Upper lobe of left lung (tissue), 4 donors: ENCODE measurements around the gene PATJ.

Experiments
- CTCF ChIP-seq, 6 experiments: fragments of 450-650 bp in 4 of 6; fragments of 200-600 bp in 2 of 6; sonication (generic) in 2 of 6; IDR thresholded peaks; one replicate each; pipeline ENCODE4 v1.5.1; 2016 to 2019; ENCODE audit warnings: antibody characterized with exemption in 6 of 6
- EP300 ChIP-seq, 4 donors: sonication (generic); formaldehyde crosslinking; IDR thresholded peaks; one replicate each; pipeline ENCODE4 v1.5.1; 2017; ENCODE audit warnings: antibody characterized with exemption in 4 of 4, control low read depth in 2 of 4
- POLR2A ChIP-seq, 4 donors: fragments of 450-650 bp; IDR thresholded peaks; one replicate each; pipeline ENCODE4 v1.5.1; 2016 to 2017; ENCODE audit warnings: antibody characterized with exemption in 4 of 4, mild to moderate bottlenecking in 2 of 4
- POLR2AphosphoS5 ChIP-seq, 2 donors: sonication (generic); formaldehyde crosslinking; IDR thresholded peaks; one replicate each; pipeline ENCODE4 v1.5.1; 2017; ENCODE audit warnings: antibody characterized with exemption in 2 of 2

- TF ChIP-seq CTCF (IDR thresholded peaks at IDR 0.05) (no peak), POLR2A (IDR thresholded peaks at IDR 0.05) (no peak), POLR2AphosphoS5 (IDR thresholded peaks at IDR 0.05) (no peak), EP300 (IDR thresholded peaks at IDR 0.05) (no peak)
Observed at GRCh38 chr1:62040450-62040849, 298.2 kb downstream of the PATJ start.
